ENCODE data around the gene CHSY1. TPM values are rescaled to one million over a fixed set of nuclear protein-coding genes. Genes with fewer than 3 reads are reported as not detected.

CHSY1 gene
- total RNA-seq, 1 experiment from 2014 or later = 59.1 TPM

GRCh38 chr15:101204739-101205535 lies 46.9 kb downstream of the CHSY1 start:
- DNase-seq (ENCODE audit: low spot score) = no peak
- no peak overlapping the region; the same call in 1 of the 2 replicates for H3K27ac Mint-ChIP-seq
- no peak overlapping the region for H3K4me3 Mint-ChIP-seq
- POLR2A ChIA-PET = interaction anchor here (0.7 kb wide), 1 partner anchor 151 kb away, joined by 4 read pairs; no protein-coding TSS in a partner anchor
- H3K27me3 Mint-ChIP-seq (ENCODE audit: low read depth) = no peaks in the 10 kb centered on the region
- ATAC-seq = no peak
- H3K36me3 Mint-ChIP-seq = peaks cover 3% of the 10 kb centered on the region; the same call in 1 of the 2 replicates
- CTCF ChIA-PET = interaction anchor here (0.7 kb wide), 1 partner anchor 116 kb away, joined by 3 read pairs; no protein-coding TSS in a partner anchor
- no peaks in the 10 kb centered on the region for H3K9me3 Mint-ChIP-seq
- peaks cover 59% of the 10 kb centered on the region for H3K4me1 Mint-ChIP-seq
- TF ChIP-seq EMX1 (CRISPR knock-in tag; IDR thresholded peaks at IDR 0.05) = no peak
- TF ChIP-seq, protein P1, sequence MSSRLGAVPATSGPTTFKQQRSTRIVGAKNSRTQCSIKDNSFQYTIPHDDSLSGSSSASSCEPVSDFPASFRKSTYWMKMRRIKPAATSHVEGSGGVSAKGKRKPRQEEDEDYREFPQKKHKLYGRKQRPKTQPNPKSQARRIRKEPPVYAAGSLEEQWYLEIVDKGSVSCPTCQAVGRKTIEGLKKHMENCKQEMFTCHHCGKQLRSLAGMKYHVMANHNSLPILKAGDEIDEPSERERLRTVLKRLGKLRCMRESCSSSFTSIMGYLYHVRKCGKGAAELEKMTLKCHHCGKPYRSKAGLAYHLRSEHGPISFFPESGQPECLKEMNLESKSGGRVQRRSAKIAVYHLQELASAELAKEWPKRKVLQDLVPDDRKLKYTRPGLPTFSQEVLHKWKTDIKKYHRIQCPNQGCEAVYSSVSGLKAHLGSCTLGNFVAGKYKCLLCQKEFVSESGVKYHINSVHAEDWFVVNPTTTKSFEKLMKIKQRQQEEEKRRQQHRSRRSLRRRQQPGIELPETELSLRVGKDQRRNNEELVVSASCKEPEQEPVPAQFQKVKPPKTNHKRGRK (CRISPR knock-in tag; IDR thresholded peaks at IDR 0.05; ENCODE audit: borderline replicate concordance) = no peak
- TF ChIP-seq CREM (CRISPR knock-in tag; IDR thresholded peaks at IDR 0.05) = no peak
- TF ChIP-seq SP1 (CRISPR knock-in tag; conservative IDR thresholded peaks at IDR 0.05) = no peak
- no peak for TF ChIP-seq NR3C1 (CRISPR knock-in tag; conservative IDR thresholded peaks at IDR 0.05; ENCODE audit: low read depth)
- TF ChIP-seq AR (CRISPR knock-in tag; IDR thresholded peaks at IDR 0.05) = no peak
- TF ChIP-seq TEAD1 (CRISPR knock-in tag; IDR thresholded peaks at IDR 0.05) = no peak
- no peak for TF ChIP-seq NR2C2 (CRISPR knock-in tag; IDR thresholded peaks at IDR 0.05)
- TF ChIP-seq SOX15 (CRISPR knock-in tag; IDR thresholded peaks at IDR 0.05) = no peak
- no peak for TF ChIP-seq MAX (CRISPR knock-in tag; IDR thresholded peaks at IDR 0.05)
- TF ChIP-seq ETV6 (CRISPR knock-in tag; IDR thresholded peaks at IDR 0.05) = no peak
- no peak for TF ChIP-seq E2F4 (CRISPR knock-in tag; IDR thresholded peaks at IDR 0.05; ENCODE audit: borderline replicate concordance, low read depth)
- no peak for TF ChIP-seq ZNF532 (CRISPR knock-in tag; IDR thresholded peaks at IDR 0.05; ENCODE audit: borderline replicate concordance)
- TF ChIP-seq PRRX2 (CRISPR knock-in tag; IDR thresholded peaks at IDR 0.05) = no peak
- no peak for TF ChIP-seq FOXK1 (CRISPR knock-in tag; IDR thresholded peaks at IDR 0.05)
- no peak for TF ChIP-seq ZNF219 (CRISPR knock-in tag; IDR thresholded peaks at IDR 0.05; ENCODE audit: borderline replicate concordance)
- TF ChIP-seq, protein P2, sequence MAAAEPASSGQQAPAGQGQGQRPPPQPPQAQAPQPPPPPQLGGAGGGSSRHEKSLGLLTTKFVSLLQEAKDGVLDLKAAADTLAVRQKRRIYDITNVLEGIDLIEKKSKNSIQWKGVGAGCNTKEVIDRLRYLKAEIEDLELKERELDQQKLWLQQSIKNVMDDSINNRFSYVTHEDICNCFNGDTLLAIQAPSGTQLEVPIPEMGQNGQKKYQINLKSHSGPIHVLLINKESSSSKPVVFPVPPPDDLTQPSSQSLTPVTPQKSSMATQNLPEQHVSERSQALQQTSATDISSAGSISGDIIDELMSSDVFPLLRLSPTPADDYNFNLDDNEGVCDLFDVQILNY (CRISPR knock-in tag; IDR thresholded peaks at IDR 0.05) = no peak
- no peak for TF ChIP-seq JAZF1 (CRISPR knock-in tag; IDR thresholded peaks at IDR 0.05)
- TF ChIP-seq TEAD4 (CRISPR knock-in tag; IDR thresholded peaks at IDR 0.05) = no peak
- no peak for TF ChIP-seq ZNF396 (CRISPR knock-in tag; IDR thresholded peaks at IDR 0.05; ENCODE audit: borderline replicate concordance)

Measured in WTC11 (cell line).